ENCODE data around the gene BCAR3. TPM values are rescaled to one million over a fixed set of nuclear protein-coding genes. Genes with fewer than 3 reads are reported as not detected.
A peak's percentile ranks its signal among the peaks of the same experiment; 100 is the strongest.

BCAR3 gene
- polyA plus RNA-seq, 2 of the 4 experiments (the other 2 are of a cell fraction), result 31.6 to 33.4 TPM

- Histone ChIP-seq H3K27ac (peak overlapping the region in 1 of 2 experiments; percentile 22; a peak in 1 of 6 replicates), H3K9me3 (no peaks in the 10 kb centered on the region), H3K4me2 (no peak overlapping the region), H3K4me1 (peaks cover 21% of the 10 kb centered on the region), H3K4me3 (no peak overlapping the region)
- 73% methylated on average over 10 of the region's 10 CpGs for whole genome bisulfite sequencing (ENCODE audit: missing lambda C conversion rate)
- CTCF ChIA-PET, result interaction anchor here (1.5 kb wide), 1 partner anchor 22 kb away, joined by 3 read pairs; no protein-coding TSS in a partner anchor
- no peak for DNase-seq (ENCODE audit: low read depth in 1 of 2, low spot score in 1 of 2)
- no peak for TF ChIP-seq HDAC2 (IDR thresholded peaks at IDR 0.05)
- TF ChIP-seq MYC (IDR thresholded peaks at IDR 0.05; ENCODE audit: borderline replicate concordance, low read length), result no peak
- TF ChIP-seq ZSCAN20 (CRISPR knock-in tag; IDR thresholded peaks at IDR 0.05), result no peak
- no peak for TF ChIP-seq CTCF (IDR thresholded peaks at IDR 0.05)
- TF ChIP-seq CBX2 (IDR thresholded peaks at IDR 0.05; ENCODE audit: borderline replicate concordance, low read depth), result no peak
- no peak for TF ChIP-seq EP300 (IDR thresholded peaks at IDR 0.05)
- TF ChIP-seq ESRRA (IDR thresholded peaks at IDR 0.05; ENCODE audit: borderline replicate concordance, low read length), result no peak
- no peak for TF ChIP-seq MAZ (IDR thresholded peaks at IDR 0.05; ENCODE audit: borderline replicate concordance, low read depth, low read length)
- no peak for TF ChIP-seq CHD4 (IDR thresholded peaks at IDR 0.05; ENCODE audit: borderline replicate concordance)
- TF ChIP-seq BCL3 (IDR thresholded peaks at IDR 0.05), result no peak
- TF ChIP-seq EHF (CRISPR knock-in tag; IDR thresholded peaks at IDR 0.05), result no peak
- TF ChIP-seq RCOR1 (IDR thresholded peaks at IDR 0.05; ENCODE audit: low read depth, low read length), result no peak
- no peak for TF ChIP-seq POLR2AphosphoS2 (conservative IDR thresholded peaks at IDR 0.05; ENCODE audit: low read length)
- no peak for TF ChIP-seq HES2 (IDR thresholded peaks at IDR 0.05)
- TF ChIP-seq HMGXB4 (CRISPR knock-in tag; IDR thresholded peaks at IDR 0.05; ENCODE audit: borderline replicate concordance), result no peak
- TF ChIP-seq JUNB (IDR thresholded peaks at IDR 0.05), result no peak
- TF ChIP-seq FOSL2 (IDR thresholded peaks at IDR 0.05), result no peak
- TF ChIP-seq FOSL2 (CRISPR knock-in tag; IDR thresholded peaks at IDR 0.05), result no peak
- no peak for TF ChIP-seq POLR2A (IDR thresholded peaks at IDR 0.05; ENCODE audit: low read length)
- TF ChIP-seq CEBPB (IDR thresholded peaks at IDR 0.05), result no peak
- no peak for ATAC-seq
- POLR2A ChIA-PET, result no interaction called here
- no peak for FAIRE-seq
Observed at GRCh38 chr1:93710499-93711453, 29.1 kb upstream of the BCAR3 start.

- no peak for ATAC-seq
- Histone ChIP-seq H3K4me1 (peaks cover 30% of the 10 kb centered on the region), H3K27ac (peak overlapping the region in 1 of 2 experiments; percentile 54; a peak in 2 of 6 replicates), H3K9me3 (no peaks in the 10 kb centered on the region), H3K4me2 (no peak overlapping the region), H3K4me3 (no peak overlapping the region)
- no peak for FAIRE-seq
- ChIA-PET CTCF (no interaction called here), POLR2A (no interaction called here)
- no peak for DNase-seq (ENCODE audit: low read depth in 1 of 2, low spot score in 1 of 2)
- WGBS (ENCODE audit: missing lambda C conversion rate), result 78% methylated on average over 9 of the region's 9 CpGs
- TF ChIP-seq SREBF2 (IDR thresholded peaks at IDR 0.05) (no peak), BCL3 (IDR thresholded peaks at IDR 0.05) (no peak), EHMT2 (IDR thresholded peaks at IDR 0.05; ENCODE audit: low read depth) (no peak), RARB (CRISPR knock-in tag; IDR thresholded peaks at IDR 0.05) (no peak), RCOR1 (IDR thresholded peaks at IDR 0.05; ENCODE audit: low read depth, low read length) (no peak), RAD21 (conservative IDR thresholded peaks at IDR 0.05 in 1 of 2, IDR thresholded peaks at IDR 0.05 in 1 of 2) (no peak), NR3C1 (IDR thresholded peaks at IDR 0.05) (no peak), ZC3H11A (IDR thresholded peaks at IDR 0.05) (no peak), CEBPB (IDR thresholded peaks at IDR 0.05) (no peak), EP300 (IDR thresholded peaks at IDR 0.05) (no peak), HOXB13 (CRISPR knock-in tag; IDR thresholded peaks at IDR 0.05; ENCODE audit: low read depth) (no peak)
- TF ChIP-seq, protein P1, sequence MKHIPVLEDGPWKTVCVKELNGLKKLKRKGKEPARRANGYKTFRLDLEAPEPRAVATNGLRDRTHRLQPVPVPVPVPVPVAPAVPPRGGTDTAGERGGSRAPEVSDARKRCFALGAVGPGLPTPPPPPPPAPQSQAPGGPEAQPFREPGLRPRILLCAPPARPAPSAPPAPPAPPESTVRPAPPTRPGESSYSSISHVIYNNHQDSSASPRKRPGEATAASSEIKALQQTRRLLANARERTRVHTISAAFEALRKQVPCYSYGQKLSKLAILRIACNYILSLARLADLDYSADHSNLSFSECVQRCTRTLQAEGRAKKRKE (CRISPR knock-in tag; IDR thresholded peaks at IDR 0.05; ENCODE audit: low read depth), result no peak
Observed at GRCh38 chr1:93708734-93709481, 27.3 kb upstream of the BCAR3 start.

All from A549 (cell line).